HCT116 (cell line): ENCODE measurements around the gene SUPT4H1. TPM values are rescaled to one million over a fixed set of nuclear protein-coding genes. Genes with fewer than 3 reads are reported as not detected.

Experiments used
- ATAC-seq: fragments of 200-7000 bp; cut with Tn5 transposase; 2 replicates; pipeline ENCODE4 v1.9.1; 2020; ENCODE audit warnings: mild to moderate bottlenecking, moderate library complexity
- BruUV-seq: library from RNA; stranded (reverse); fragments of 400-500 nt; replicated peaks from 2 replicates; lab custom pipeline; 2021; lab: Mats Ljungman, UMichigan
- CTCF ChIA-PET: fragments of 300-600 bp; sonication (Branson Sonifier 250); formaldehyde crosslinking; loops from one replicate; lab custom pipeline; 2021; ENCODE audit warnings: antibody characterized with exemption; lab: Charles Lee
- POLR2A ChIA-PET: fragments of 300-600, 350-600 bp; sonication (Branson Sonifier 250); formaldehyde crosslinking; loops from one replicate; lab custom pipeline; 2021; ENCODE audit warnings: antibody characterized with exemption; lab: Charles Lee
- RAD21 ChIA-PET, 2 experiments: fragments of 300-600 bp; sonication (Branson Sonifier 250); formaldehyde crosslinking; loops; one replicate each; lab custom pipeline; 2023; ENCODE audit warnings: low total read pairs in 2 of 2; ENCODE audit not compliant: uncharacterized antibody in 2 of 2, unreplicated experiment in 2 of 2, low non-redundant PET in 1 of 2; lab: Charles Lee
- DNase-seq: peaks from one replicate; pipeline ENCODE4 v3.0.0-alpha.2; 2010; ENCODE audit warnings: low read depth, low spot score
- H2AFZ ChIP-seq: fragments of 200-600 bp; shearing (Covaris generic), sonication (generic); 2 replicates; pipeline ENCODE4 v1.6.1; 2017; ENCODE audit warnings: low read depth, mixed run types, mixed read lengths, antibody characterized with exemption, low read length; ENCODE audit not compliant: poor library complexity, severe bottlenecking
- H3K27ac ChIP-seq: 2 replicates; pipeline ENCODE4 v1.5.1; 2012; ENCODE audit warnings: low read depth, low read length
- H3K27me3 ChIP-seq: fragments of 200-600 bp; sonication (generic); 2 replicates; pipeline ENCODE4 v1.6.1; 2016; ENCODE audit warnings: mixed run types, low read length, mixed read lengths; ENCODE audit not compliant: insufficient read depth
- H3K36me3 ChIP-seq, 2 experiments: fragments of 200-500 bp in 1 of 2; fragments of 200-600 bp in 1 of 2; sonication (Bioruptor generic) in 1 of 2; sonication (generic) in 1 of 2; 2 replicates each; pipeline versions ENCODE4 v1.5.1 to v1.6.1; 2014 to 2016; ENCODE audit warnings: low read length in 2 of 2, inconsistent platforms in 1 of 2, mixed read lengths in 1 of 2, mixed run types in 1 of 2; ENCODE audit not compliant: insufficient read depth in 2 of 2, control insufficient read depth in 1 of 2
- H3K4me1 ChIP-seq, 2 experiments: fragments of 200-600 bp in 1 of 2; sonication (generic) in 1 of 2; 2 replicates each; pipeline versions ENCODE4 v1.5.1 to v1.6.1; 2012 to 2017; ENCODE audit warnings: low read length in 2 of 2, inconsistent platforms in 1 of 2, mild to moderate bottlenecking in 1 of 2, mixed read lengths in 1 of 2, mixed run types in 1 of 2, moderate library complexity in 1 of 2; ENCODE audit not compliant: insufficient read depth in 2 of 2, control insufficient read depth in 1 of 2
- H3K4me2 ChIP-seq: fragments of 200-600 bp; sonication (generic); 2 replicates; pipeline ENCODE4 v1.6.1; 2017; ENCODE audit warnings: mixed run types, low read length, mixed read lengths
- H3K4me3 ChIP-seq, 2 experiments: fragments of 200-600 bp in 1 of 2; sonication (generic) in 1 of 2; replicated peaks in 1 of 2; 2 replicates each; pipeline ENCODE4 v1.5.1; 2011 to 2016; ENCODE audit warnings: low read length in 2 of 2, control low read depth in 1 of 2, low read depth in 1 of 2, mild to moderate bottlenecking in 1 of 2, mixed read lengths in 1 of 2, mixed run types in 1 of 2
- H3K79me2 ChIP-seq: fragments of 200-600 bp; sonication (generic); 2 replicates; pipeline ENCODE4 v1.6.1; 2017; ENCODE audit warnings: mild to moderate bottlenecking, mixed run types, low read length, moderate library complexity, mixed read lengths; ENCODE audit not compliant: insufficient read depth
- H3K9ac ChIP-seq: fragments of 200-600 bp; sonication (generic); 2 replicates; pipeline ENCODE4 v1.6.1; 2016; ENCODE audit warnings: low read length, mixed read lengths
- H3K9me2 ChIP-seq: fragments of 200-600 bp; sonication (generic), shearing (Covaris generic); 2 replicates; pipeline ENCODE4 v1.6.1; 2017; ENCODE audit warnings: mixed run types, mild to moderate bottlenecking, moderate library complexity; ENCODE audit not compliant: insufficient read depth
- H3K9me3 ChIP-seq, 2 experiments: fragments of 200-500 bp in 1 of 2; fragments of 200-600 bp in 1 of 2; sonication (Bioruptor generic) in 1 of 2; sonication (generic) in 1 of 2; 2 replicates each; pipeline ENCODE4 v1.6.1; 2014 to 2017; ENCODE audit warnings: low read length in 2 of 2, mixed read lengths in 2 of 2, inconsistent platforms in 1 of 2, low read depth in 1 of 2, mild to moderate bottlenecking in 1 of 2, mixed run types in 1 of 2, moderate library complexity in 1 of 2; ENCODE audit not compliant: control insufficient read depth in 1 of 2, insufficient read depth in 1 of 2
- H4K20me1 ChIP-seq: fragments of 200-600 bp; sonication (generic), shearing (Covaris generic); 2 replicates; pipeline ENCODE4 v1.6.1; 2017; ENCODE audit warnings: mixed run types, mild to moderate bottlenecking, moderate library complexity; ENCODE audit not compliant: insufficient read depth
- CBX3 ChIP-seq: IDR thresholded peaks from 2 replicates; pipeline ENCODE4 v1.6.1; 2012; ENCODE audit warnings: low read depth
- EZH2phosphoT487 ChIP-seq: fragments of 200-600 bp; IDR thresholded peaks from 2 replicates; pipeline ENCODE4 v1.6.1; 2018; ENCODE audit warnings: antibody characterized with exemption, borderline replicate concordance
- FOSL1 ChIP-seq: IDR thresholded peaks from 2 replicates; pipeline ENCODE4 v1.6.1; 2012; ENCODE audit warnings: low read depth
- POLR2A ChIP-seq: IDR thresholded peaks from 2 replicates; pipeline ENCODE4 v1.7.0; 2011; ENCODE audit warnings: borderline replicate concordance; ENCODE audit not compliant: insufficient read depth, insufficient read length; ENCODE audit errors: extremely low read depth
- POLR2AphosphoS5 ChIP-seq: IDR thresholded peaks from 2 replicates; pipeline ENCODE4 v1.6.1; 2011; ENCODE audit warnings: mild to moderate bottlenecking, low read depth, low read length, moderate library complexity
- RAD21 ChIP-seq: IDR thresholded peaks from 2 replicates; pipeline ENCODE4 v1.6.1; 2012; ENCODE audit warnings: low read depth, mild to moderate bottlenecking
- SIN3A ChIP-seq: IDR thresholded peaks from 2 replicates; pipeline ENCODE4 v1.6.1; 2012; ENCODE audit warnings: low read depth
- SP1 ChIP-seq: IDR thresholded peaks from 2 replicates; pipeline ENCODE4 v1.6.1; 2012; ENCODE audit warnings: low read depth
- SRF ChIP-seq: IDR thresholded peaks from 2 replicates; pipeline ENCODE4 v1.6.1; 2012; ENCODE audit warnings: low read depth
- TCF7L2 ChIP-seq: IDR thresholded peaks from 2 replicates; pipeline ENCODE4 v1.7.0; 2011; ENCODE audit warnings: borderline replicate concordance, inconsistent platforms; ENCODE audit not compliant: insufficient read depth, insufficient read length; ENCODE audit errors: extremely low read depth
- ZFX ChIP-seq: fragments of 450-650 bp; IDR thresholded peaks from 2 replicates; pipeline ENCODE4 v1.6.1; 2017
- ZNF274 ChIP-seq: fragments of 200-500 bp; sonication (Bioruptor generic); IDR thresholded peaks from 2 replicates; pipeline ENCODE4 v1.6.1; 2014; ENCODE audit warnings: mild to moderate bottlenecking, low read depth, low read length, inconsistent platforms
- intact Hi-C: fragments of 100-400 bp; cut with micrococcal nuclease; formaldehyde crosslinking; loops from 2 replicates; pipeline ENCODE4 v1.10.0; 2022
- total RNA-seq: library from RNA; stranded (reverse); gene quantifications from one replicate; pipeline ENCODE4 v1.2.1, GENCODE V29; 2021; ENCODE audit not compliant: unreplicated experiment
- TF ChIP-seq, protein P1 (sequence below), 3 experiments: fragments of 200-600 bp in 1 of 3; sonication (generic) in 1 of 3; IDR thresholded peaks in 2 of 3; conservative IDR thresholded peaks in 1 of 3; 2 replicates each; pipeline ENCODE4 v1.5.1; 2012 to 2017; ENCODE audit warnings: low read depth in 2 of 3, low read length in 2 of 3, antibody characterized with exemption in 1 of 3, borderline replicate concordance in 1 of 3, control low read depth in 1 of 3, mild to moderate bottlenecking in 1 of 3, mixed read lengths in 1 of 3, mixed run types in 1 of 3, moderate library complexity in 1 of 3; ENCODE audit not compliant: insufficient read depth in 1 of 3
- TF ChIP-seq, protein P2 (sequence below): IDR thresholded peaks from 2 replicates; pipeline ENCODE4 v1.6.1; 2012
- TF ChIP-seq, protein P3 (sequence below): IDR thresholded peaks from 2 replicates; pipeline ENCODE4 v1.6.1; 2011; ENCODE audit warnings: mild to moderate bottlenecking, low read length, moderate library complexity; ENCODE audit not compliant: insufficient replicate concordance; ENCODE audit errors: extremely low read depth

SUPT4H1 gene
- total RNA-seq, 1 experiment from 2014 or later: 118 TPM

DNA sequence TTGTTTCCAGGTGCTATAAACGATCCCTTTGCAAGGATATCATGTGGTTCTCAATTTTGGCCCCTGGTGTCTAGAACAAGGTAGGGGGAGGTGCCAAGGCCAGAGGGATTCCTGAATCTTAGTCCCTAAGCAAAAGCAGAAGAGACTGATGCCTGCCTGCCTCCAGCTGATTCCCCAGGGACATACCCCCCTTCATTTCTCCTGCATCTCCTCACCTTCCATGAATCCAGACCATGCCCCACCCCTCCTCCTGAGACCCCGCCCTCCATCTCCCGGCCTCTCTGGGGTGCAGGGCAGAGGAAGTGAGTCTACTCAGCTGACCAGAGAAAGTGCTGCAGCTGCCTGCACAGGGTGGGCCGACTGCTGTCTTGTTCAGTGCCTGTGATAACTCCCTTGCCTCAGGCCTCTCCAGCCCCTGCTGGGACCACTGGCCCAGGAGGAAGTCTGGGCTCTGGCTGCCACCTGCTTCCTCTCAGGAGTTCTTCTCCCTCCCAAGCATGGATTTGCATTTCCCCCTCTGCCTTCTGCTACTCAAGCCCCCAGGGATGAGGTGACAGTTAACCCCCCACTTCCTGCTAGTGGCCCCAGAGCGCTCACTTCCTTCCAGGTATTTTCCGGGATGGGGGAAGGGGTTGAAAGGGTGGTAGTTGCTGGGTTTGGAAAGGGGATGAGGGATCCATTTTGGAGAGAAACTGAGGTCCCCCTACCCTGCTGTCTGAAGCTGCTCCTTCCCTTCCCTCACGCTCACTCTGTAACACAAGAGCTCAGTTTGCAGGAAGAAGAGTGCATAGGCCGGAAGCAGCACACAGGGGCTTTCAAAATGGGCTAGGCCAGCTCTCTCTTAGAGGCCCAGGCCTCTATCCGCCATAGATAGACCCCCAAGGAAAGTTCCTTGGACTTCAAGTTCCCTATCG is 12.9 kb downstream of the SUPT4H1 start:
- BruUV-seq: no TSS peak
- ATAC-seq (no peak), DNase-seq (no peak)
- no peak overlapping the region for H3K27ac ChIP-seq
- H3K4me1 ChIP-seq: peaks cover 17 to 47% of the 10 kb centered on the region in 2 experiments
- no peaks in the 10 kb centered on the region for H3K27me3 ChIP-seq
- H4K20me1 ChIP-seq: no peaks in the 10 kb centered on the region
- RAD21 ChIA-PET: no interaction called here
- no peaks in the 10 kb centered on the region for H3K79me2 ChIP-seq
- CTCF ChIA-PET: no interaction called here
- peaks cover 0 to 2% of the 10 kb centered on the region in 2 experiments; a peak in 2 of 4 replicates for H3K36me3 ChIP-seq
- H3K9me3 ChIP-seq: no peaks in the 10 kb centered on the region
- peak overlapping the region; percentile 49 for H3K4me2 ChIP-seq
- intact Hi-C loops: no loop called here
- H3K9me2 ChIP-seq: no peaks in the 10 kb centered on the region
- POLR2A ChIA-PET: interaction anchor here (1.0 kb wide), 1 partner anchor 40 kb away, joined by 3 read pairs; no protein-coding TSS in a partner anchor
- no peak overlapping the region for H3K4me3 ChIP-seq
- no peak overlapping the region for H3K9ac ChIP-seq
- H2AFZ ChIP-seq: no peak overlapping the region
- no peak for TF ChIP-seq CBX3
- TF ChIP-seq, protein P1, sequence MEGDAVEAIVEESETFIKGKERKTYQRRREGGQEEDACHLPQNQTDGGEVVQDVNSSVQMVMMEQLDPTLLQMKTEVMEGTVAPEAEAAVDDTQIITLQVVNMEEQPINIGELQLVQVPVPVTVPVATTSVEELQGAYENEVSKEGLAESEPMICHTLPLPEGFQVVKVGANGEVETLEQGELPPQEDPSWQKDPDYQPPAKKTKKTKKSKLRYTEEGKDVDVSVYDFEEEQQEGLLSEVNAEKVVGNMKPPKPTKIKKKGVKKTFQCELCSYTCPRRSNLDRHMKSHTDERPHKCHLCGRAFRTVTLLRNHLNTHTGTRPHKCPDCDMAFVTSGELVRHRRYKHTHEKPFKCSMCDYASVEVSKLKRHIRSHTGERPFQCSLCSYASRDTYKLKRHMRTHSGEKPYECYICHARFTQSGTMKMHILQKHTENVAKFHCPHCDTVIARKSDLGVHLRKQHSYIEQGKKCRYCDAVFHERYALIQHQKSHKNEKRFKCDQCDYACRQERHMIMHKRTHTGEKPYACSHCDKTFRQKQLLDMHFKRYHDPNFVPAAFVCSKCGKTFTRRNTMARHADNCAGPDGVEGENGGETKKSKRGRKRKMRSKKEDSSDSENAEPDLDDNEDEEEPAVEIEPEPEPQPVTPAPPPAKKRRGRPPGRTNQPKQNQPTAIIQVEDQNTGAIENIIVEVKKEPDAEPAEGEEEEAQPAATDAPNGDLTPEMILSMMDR (IDR thresholded peaks at IDR 0.05 in 2 of 3, conservative IDR thresholded peaks at IDR 0.05 in 1 of 3; ENCODE audit: borderline replicate concordance in 1 of 3, insufficient read depth in 1 of 3, low read depth in 2 of 3, low read length in 2 of 3): no peak
- TF ChIP-seq, protein P2, sequence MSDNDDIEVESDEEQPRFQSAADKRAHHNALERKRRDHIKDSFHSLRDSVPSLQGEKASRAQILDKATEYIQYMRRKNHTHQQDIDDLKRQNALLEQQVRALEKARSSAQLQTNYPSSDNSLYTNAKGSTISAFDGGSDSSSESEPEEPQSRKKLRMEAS: no peak

DNA sequence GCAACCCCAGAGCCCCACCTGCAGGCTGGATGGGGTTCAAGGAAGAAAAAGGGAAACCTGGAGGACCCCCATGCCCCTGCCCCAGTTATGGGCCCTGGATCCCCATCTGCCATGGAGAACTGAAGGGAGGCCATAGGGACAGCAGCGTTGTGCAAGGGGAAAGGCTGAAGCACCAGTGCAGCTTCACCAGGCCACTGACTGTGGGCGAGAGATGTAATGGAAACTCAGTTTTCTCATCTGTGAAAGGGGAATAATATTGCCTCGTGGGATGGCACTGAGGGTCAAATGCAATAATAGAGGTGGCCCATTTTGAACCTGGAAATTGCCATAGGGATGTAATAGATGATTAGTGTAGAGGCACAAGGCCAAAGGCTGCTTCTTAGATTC is 13.6 kb downstream of the SUPT4H1 start:
- H2AFZ ChIP-seq: no peak overlapping the region
- intact Hi-C loops: no loop called here

More for the DNA sequence above, 13.6 kb downstream of the SUPT4H1 start:
- Histone ChIP-seq H3K4me2 (peak overlapping the region; percentile 49), H3K9me2 (no peaks in the 10 kb centered on the region), H3K27me3 (no peaks in the 10 kb centered on the region), H4K20me1 (no peaks in the 10 kb centered on the region), H3K36me3 (no peaks in the 10 kb centered on the region; a peak in 1 of 4 replicates), H3K9me3 (no peaks in the 10 kb centered on the region), H3K4me1 (peaks cover 17 to 47% of the 10 kb centered on the region in 2 experiments), H3K27ac (no peak overlapping the region), H3K4me3 (no peak overlapping the region), H3K9ac (no peak overlapping the region), H3K79me2 (no peaks in the 10 kb centered on the region)
- no TSS peak for BruUV-seq
- DNase-seq: no peak
- TF ChIP-seq POLR2AphosphoS5 (no peak), ZNF274 (no peak), POLR2A (no peak), TCF7L2 (no peak), ZFX (no peak), SRF (no peak), EZH2phosphoT487 (no peak), RAD21 (no peak), SP1 (no peak), FOSL1 (no peak), SIN3A (no peak)
- TF ChIP-seq, protein P3, sequence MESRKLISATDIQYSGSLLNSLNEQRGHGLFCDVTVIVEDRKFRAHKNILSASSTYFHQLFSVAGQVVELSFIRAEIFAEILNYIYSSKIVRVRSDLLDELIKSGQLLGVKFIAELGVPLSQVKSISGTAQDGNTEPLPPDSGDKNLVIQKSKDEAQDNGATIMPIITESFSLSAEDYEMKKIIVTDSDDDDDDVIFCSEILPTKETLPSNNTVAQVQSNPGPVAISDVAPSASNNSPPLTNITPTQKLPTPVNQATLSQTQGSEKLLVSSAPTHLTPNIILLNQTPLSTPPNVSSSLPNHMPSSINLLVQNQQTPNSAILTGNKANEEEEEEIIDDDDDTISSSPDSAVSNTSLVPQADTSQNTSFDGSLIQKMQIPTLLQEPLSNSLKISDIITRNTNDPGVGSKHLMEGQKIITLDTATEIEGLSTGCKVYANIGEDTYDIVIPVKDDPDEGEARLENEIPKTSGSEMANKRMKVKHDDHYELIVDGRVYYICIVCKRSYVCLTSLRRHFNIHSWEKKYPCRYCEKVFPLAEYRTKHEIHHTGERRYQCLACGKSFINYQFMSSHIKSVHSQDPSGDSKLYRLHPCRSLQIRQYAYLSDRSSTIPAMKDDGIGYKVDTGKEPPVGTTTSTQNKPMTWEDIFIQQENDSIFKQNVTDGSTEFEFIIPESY: no peak
- ChIA-PET POLR2A (interaction anchor here (1.0 kb wide), 1 partner anchor 40 kb away, joined by 3 read pairs; no protein-coding TSS in a partner anchor), RAD21 (no interaction called here), CTCF (interaction anchor here (1.4 to 1.5 kb wide), 2 partner anchors 13 to 21 kb away, joined by 4 to 6 read pairs; partner anchors contain the start of gene SUPT4H1)
- 0 out of 2 replicates have a peak, but pooled peaks have one; percentile 3 for ATAC-seq
